ENCODE results near the gene GPRC5C.

GPRC5C gene

DNA sequence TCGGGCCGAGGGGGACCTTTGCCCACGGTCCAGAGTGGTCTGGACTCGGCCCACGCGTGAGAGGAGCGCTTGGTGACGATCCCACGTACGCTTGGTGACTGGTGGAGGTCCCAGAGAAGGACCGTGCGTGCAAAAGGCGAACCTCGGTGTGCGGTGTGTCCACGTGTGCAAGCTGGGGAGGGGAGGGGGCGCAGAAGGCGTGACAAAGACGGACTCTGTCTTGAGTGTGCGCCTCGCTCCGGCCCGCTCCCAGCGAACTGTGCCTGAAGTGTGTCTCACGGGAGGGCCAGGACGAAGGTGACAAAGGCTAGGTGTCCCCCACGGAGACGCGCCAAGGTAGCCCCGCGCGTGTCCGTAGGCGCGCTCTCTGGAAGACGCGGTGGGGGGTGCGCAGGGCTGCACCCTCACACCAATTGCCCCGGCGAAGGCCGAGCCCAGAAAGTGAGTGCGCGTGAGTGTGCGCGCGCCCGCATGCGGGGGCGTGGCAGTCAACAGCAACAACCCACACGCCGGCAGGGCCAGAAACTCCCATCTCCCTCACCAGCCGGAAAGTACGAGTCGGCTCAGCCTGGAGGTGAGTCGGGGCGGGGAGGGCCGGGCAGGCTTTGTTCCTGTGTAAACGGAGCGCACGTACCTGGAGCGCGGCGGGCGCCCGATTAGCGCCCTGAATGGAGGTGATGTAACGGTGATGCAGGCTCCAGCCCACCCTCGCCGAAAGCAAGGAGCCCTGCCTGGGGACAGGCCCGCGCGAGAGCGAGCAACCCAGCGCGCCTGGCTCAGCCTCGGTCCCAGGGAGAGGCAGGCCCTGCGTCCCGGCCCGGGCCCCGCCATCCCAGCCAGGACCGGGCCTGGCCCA lies at the start of gene GPRC5C (continued):
- TF ChIP-seq ZNF670 (tag by site-specific recombination; IDR thresholded peaks at IDR 0.05; ENCODE audit: low read depth) (no peak), ZNF548 (tag by site-specific recombination; IDR thresholded peaks at IDR 0.05) (no peak), ZBTB8A (tag by site-specific recombination; IDR thresholded peaks at IDR 0.05) (peak; percentile 90), ZNF514 (tag by site-specific recombination; IDR thresholded peaks at IDR 0.05) (no peak), ZNF248 (tag by site-specific recombination; IDR thresholded peaks at IDR 0.05) (no peak), ZNF785 (tag by site-specific recombination; IDR thresholded peaks at IDR 0.05) (0 out of 2 replicates have a peak, but pooled peaks have one; percentile 74), ZNF211 (tag by site-specific recombination; IDR thresholded peaks at IDR 0.05; ENCODE audit: low read depth) (no peak), GLI4 (tag by site-specific recombination; IDR thresholded peaks at IDR 0.05) (peak; percentile 23; the same call in 1 of the 2 replicates), ZNF658 (tag by site-specific recombination; IDR thresholded peaks at IDR 0.05) (no peak), HOXC10 (CRISPR knock-in tag; IDR thresholded peaks at IDR 0.05) (no peak), YY2 (tag by site-specific recombination; IDR thresholded peaks at IDR 0.05) (0 out of 2 replicates have a peak, but pooled peaks have one; percentile 12), SP2 (tag by site-specific recombination; IDR thresholded peaks at IDR 0.05) (peak; percentile 64), OSR2 (tag by site-specific recombination; IDR thresholded peaks at IDR 0.05) (no peak), KLF1 (tag by site-specific recombination; IDR thresholded peaks at IDR 0.05) (peak; percentile 80), ZNF571 (tag by site-specific recombination; IDR thresholded peaks at IDR 0.05) (no peak), KLF8 (tag by site-specific recombination; IDR thresholded peaks at IDR 0.05) (peak; percentile 53; the same call in 1 of the 2 replicates), ZNF174 (tag by site-specific recombination; IDR thresholded peaks at IDR 0.05) (no peak), KLF9 (tag by site-specific recombination; IDR thresholded peaks at IDR 0.05; ENCODE audit: low read depth) (peak; percentile 98), ZFP37 (tag by site-specific recombination; IDR thresholded peaks at IDR 0.05) (no peak), ZBTB20 (tag by site-specific recombination; IDR thresholded peaks at IDR 0.05) (peak; percentile 84), HOXD13 (CRISPR knock-in tag; IDR thresholded peaks at IDR 0.05; ENCODE audit: borderline replicate concordance) (no peak), ZNF473 (tag by site-specific recombination; IDR thresholded peaks at IDR 0.05) (no peak), ZNF792 (tag by site-specific recombination; IDR thresholded peaks at IDR 0.05) (no peak; the same call in 1 of the 2 replicates), GLIS1 (tag by site-specific recombination; IDR thresholded peaks at IDR 0.05) (peak; percentile 96), ZNF600 (tag by site-specific recombination; IDR thresholded peaks at IDR 0.05) (peak; percentile 78)
- TF ChIP-seq, protein P1, sequence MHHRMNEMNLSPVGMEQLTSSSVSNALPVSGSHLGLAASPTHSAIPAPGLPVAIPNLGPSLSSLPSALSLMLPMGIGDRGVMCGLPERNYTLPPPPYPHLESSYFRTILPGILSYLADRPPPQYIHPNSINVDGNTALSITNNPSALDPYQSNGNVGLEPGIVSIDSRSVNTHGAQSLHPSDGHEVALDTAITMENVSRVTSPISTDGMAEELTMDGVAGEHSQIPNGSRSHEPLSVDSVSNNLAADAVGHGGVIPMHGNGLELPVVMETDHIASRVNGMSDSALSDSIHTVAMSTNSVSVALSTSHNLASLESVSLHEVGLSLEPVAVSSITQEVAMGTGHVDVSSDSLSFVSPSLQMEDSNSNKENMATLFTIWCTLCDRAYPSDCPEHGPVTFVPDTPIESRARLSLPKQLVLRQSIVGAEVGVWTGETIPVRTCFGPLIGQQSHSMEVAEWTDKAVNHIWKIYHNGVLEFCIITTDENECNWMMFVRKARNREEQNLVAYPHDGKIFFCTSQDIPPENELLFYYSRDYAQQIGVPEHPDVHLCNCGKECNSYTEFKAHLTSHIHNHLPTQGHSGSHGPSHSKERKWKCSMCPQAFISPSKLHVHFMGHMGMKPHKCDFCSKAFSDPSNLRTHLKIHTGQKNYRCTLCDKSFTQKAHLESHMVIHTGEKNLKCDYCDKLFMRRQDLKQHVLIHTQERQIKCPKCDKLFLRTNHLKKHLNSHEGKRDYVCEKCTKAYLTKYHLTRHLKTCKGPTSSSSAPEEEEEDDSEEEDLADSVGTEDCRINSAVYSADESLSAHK (tag by site-specific recombination; IDR thresholded peaks at IDR 0.05): peak; percentile 76
- TF ChIP-seq, protein P2, sequence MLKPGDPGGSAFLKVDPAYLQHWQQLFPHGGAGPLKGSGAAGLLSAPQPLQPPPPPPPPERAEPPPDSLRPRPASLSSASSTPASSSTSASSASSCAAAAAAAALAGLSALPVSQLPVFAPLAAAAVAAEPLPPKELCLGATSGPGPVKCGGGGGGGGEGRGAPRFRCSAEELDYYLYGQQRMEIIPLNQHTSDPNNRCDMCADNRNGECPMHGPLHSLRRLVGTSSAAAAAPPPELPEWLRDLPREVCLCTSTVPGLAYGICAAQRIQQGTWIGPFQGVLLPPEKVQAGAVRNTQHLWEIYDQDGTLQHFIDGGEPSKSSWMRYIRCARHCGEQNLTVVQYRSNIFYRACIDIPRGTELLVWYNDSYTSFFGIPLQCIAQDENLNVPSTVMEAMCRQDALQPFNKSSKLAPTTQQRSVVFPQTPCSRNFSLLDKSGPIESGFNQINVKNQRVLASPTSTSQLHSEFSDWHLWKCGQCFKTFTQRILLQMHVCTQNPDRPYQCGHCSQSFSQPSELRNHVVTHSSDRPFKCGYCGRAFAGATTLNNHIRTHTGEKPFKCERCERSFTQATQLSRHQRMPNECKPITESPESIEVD (tag by site-specific recombination; IDR thresholded peaks at IDR 0.05): no peak
- TF ChIP-seq, protein P3, sequence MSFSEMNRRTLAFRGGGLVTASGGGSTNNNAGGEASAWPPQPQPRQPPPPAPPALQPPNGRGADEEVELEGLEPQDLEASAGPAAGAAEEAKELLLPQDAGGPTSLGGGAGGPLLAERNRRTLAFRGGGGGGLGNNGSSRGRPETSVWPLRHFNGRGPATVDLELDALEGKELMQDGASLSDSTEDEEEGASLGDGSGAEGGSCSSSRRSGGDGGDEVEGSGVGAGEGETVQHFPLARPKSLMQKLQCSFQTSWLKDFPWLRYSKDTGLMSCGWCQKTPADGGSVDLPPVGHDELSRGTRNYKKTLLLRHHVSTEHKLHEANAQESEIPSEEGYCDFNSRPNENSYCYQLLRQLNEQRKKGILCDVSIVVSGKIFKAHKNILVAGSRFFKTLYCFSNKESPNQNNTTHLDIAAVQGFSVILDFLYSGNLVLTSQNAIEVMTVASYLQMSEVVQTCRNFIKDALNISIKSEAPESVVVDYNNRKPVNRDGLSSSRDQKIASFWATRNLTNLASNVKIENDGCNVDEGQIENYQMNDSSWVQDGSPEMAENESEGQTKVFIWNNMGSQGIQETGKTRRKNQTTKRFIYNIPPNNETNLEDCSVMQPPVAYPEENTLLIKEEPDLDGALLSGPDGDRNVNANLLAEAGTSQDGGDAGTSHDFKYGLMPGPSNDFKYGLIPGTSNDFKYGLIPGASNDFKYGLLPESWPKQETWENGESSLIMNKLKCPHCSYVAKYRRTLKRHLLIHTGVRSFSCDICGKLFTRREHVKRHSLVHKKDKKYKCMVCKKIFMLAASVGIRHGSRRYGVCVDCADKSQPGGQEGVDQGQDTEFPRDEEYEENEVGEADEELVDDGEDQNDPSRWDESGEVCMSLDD (tag by site-specific recombination; IDR thresholded peaks at IDR 0.05): peak; percentile 79
- TF ChIP-seq, protein P4, sequence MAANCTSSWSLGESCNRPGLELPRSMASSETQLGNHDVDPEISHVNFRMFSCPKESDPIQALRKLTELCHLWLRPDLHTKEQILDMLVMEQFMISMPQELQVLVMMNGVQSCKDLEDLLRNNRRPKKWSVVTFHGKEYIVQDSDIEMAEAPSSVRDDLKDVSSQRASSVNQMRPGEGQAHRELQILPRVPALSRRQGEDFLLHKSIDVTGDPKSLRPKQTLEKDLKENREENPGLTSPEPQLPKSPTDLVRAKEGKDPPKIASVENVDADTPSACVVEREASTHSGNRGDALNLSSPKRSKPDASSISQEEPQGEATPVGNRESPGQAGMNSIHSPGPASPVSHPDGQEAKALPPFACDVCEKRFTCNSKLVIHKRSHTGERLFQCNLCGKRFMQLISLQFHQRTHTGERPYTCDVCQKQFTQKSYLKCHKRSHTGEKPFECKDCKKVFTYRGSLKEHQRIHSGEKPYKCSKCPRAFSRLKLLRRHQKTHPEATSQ (tag by site-specific recombination; IDR thresholded peaks at IDR 0.05): no peak
- TF ChIP-seq, protein P5, sequence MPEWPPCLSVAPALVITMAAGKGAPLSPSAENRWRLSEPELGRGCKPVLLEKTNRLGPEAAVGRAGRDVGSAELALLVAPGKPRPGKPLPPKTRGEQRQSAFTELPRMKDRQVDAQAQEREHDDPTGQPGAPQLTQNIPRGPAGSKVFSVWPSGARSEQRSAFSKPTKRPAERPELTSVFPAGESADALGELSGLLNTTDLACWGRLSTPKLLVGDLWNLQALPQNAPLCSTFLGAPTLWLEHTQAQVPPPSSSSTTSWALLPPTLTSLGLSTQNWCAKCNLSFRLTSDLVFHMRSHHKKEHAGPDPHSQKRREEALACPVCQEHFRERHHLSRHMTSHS (tag by site-specific recombination; IDR thresholded peaks at IDR 0.05): no peak
- TF ChIP-seq, protein P6, sequence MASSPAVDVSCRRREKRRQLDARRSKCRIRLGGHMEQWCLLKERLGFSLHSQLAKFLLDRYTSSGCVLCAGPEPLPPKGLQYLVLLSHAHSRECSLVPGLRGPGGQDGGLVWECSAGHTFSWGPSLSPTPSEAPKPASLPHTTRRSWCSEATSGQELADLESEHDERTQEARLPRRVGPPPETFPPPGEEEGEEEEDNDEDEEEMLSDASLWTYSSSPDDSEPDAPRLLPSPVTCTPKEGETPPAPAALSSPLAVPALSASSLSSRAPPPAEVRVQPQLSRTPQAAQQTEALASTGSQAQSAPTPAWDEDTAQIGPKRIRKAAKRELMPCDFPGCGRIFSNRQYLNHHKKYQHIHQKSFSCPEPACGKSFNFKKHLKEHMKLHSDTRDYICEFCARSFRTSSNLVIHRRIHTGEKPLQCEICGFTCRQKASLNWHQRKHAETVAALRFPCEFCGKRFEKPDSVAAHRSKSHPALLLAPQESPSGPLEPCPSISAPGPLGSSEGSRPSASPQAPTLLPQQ (tag by site-specific recombination; IDR thresholded peaks at IDR 0.05): no peak
